GM19468 (cell line): Measurements from ENCODE around the gene CCNYL1.
"Not testable (repeated sequence)": the region's sequence is repeated elsewhere in the genome, so short reads cannot be mapped to it uniquely, and the experiment has no call there.

Experiments
- ATAC-seq: cut with Tn5 transposase; IDR thresholded peaks from one replicate; pipeline ENCODE4 v1.9.1; 2021; ENCODE audit warnings: mild to moderate bottlenecking, moderate library complexity, moderate number of reproducible peaks; ENCODE audit not compliant: unreplicated experiment; ENCODE audit errors: extremely low read depth

Gene CCNYL1

DNA sequence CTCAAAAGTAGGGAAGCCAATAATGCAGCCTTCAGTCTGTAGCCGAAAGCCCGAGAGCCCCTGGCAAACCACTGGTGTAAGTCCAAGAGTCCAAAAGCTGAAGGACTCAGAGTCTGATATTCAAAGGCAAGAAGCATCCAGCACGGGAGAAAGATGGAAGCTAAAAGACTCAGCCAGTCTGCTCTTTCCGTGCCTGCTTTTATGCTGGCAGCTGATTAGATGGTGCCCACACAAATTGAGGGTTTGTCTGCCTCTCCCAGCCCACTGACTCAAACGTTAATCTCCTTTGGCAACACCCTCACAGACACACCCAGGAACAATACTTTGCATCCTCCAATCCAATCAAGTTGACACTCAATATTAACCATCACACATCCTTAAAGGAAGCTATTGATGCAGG lies 14.5 kb upstream of the CCNYL1 start:
- not testable (repeated sequence) for ATAC-seq

- ATAC-seq = no peak
These were observed 14.0 kb upstream of the CCNYL1 start for GRCh38 chr2:207697411-207697810.

- ATAC-seq = no peak
These were observed 13.1 kb upstream of the CCNYL1 start for GRCh38 chr2:207698301-207698700.

DNA sequence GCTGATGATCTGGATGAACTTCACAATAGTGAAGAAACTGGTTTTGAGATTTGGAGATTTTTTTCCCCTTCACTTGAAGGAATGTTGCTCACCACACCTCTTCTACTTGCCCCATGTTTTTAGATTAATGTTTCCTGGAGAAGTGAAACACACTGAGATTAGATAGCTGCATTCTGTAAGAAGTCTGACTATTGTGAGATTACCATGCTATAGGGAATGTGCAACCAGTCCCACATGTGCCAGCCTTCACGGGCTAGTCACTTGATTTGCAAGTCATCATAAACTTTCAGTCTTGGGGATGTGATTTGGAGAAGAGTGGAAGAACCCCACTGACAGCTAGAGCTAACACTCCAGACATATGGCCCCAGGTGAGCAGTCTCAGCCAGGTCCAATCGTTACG lies 7.4 kb upstream of the CCNYL1 start:
- ATAC-seq = no peak

GRCh38 chr2:207704671-207705070 lies 6.8 kb upstream of the CCNYL1 start:
- no peak for ATAC-seq

- no peak for ATAC-seq
These were observed 4.2 kb upstream of the CCNYL1 start for GRCh38 chr2:207706936-207707860.

GRCh38 chr2:207711750-207712530 lies 500 bp downstream of the CCNYL1 start:
- peak; percentile 4 for ATAC-seq

- ATAC-seq = no peak
These were observed 4.6 kb downstream of the CCNYL1 start for GRCh38 chr2:207716056-207716455.

DNA sequence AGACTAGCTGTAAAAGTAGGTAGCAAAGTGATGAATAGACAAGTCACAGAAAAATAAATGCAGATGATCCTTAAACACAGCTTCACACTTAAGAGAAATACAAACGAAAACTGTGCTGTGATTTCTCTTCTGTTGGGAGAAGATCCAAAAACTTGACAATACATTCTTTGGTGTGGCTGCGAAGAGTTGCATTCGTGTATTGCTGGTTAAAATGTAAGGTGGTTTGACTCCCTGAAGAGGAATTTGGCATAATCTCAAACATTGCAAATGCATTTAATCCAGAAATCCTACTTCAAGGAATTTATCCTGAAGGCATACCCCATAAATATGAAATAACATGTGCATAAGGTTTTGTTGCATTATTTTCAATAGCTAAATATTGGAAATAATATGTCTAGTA lies 7.1 kb downstream of the CCNYL1 start:
- ATAC-seq = no peak

GRCh38 chr2:207719008-207719407 lies 7.6 kb downstream of the CCNYL1 start:
- ATAC-seq = no peak

DNA sequence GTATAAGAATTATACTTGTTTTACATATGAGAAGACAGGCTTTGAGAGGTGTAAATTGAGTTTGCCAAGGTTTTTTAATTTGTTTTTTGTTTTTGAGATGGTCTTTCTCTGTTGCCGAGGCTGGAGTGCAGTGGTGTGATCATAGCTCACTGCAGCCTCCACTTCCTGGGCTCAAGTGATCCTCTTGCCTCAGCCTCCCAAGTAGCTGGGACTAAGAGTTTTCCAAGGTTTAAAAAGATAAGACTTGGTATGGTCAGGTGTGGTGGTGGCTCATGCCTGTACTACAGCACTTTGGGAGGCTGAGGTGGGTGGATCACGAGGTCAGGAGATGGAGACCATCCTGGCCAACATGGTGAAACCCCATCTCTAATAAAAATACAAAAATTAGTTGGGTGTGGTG lies 8.2 kb downstream of the CCNYL1 start:
- not testable (repeated sequence) for ATAC-seq

GRCh38 chr2:207720517-207721187 lies 9.2 kb downstream of the CCNYL1 start:
- ATAC-seq = no peak

DNA sequence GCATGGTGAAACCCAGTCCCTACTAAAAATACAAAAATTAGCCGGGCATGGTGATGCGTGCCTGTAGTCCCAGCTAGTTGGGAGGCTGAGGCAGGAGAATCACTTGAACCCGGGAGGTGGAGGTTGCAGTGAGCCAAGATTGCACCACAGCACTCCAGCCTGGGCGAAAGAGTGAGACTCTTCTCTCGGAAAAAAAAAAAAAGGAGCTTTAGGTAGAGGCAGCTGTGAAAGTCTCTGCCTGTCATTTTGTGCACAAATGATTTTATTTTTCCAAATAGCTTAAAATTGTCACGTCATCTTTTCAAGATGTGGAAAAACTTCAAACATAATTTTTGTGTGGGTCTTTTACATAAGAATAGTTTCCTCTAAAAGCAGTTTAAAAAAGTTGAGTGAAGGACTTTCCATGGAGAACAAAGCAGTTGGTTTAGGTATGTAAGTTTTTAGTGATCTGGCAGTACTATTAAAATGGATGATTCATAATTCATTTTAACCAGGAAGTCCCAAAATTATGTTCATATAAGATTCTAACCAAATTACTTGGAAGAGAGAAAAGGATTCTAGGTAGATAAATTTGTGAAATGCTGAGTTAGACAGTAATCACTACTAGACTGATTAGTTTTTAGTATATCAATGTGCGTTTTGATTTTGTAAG lies 11.5 kb downstream of the CCNYL1 start:
- no peak for ATAC-seq

- not testable (repeated sequence) for ATAC-seq
These were observed 12.0 kb downstream of the CCNYL1 start for GRCh38 chr2:207723425-207723787.

DNA sequence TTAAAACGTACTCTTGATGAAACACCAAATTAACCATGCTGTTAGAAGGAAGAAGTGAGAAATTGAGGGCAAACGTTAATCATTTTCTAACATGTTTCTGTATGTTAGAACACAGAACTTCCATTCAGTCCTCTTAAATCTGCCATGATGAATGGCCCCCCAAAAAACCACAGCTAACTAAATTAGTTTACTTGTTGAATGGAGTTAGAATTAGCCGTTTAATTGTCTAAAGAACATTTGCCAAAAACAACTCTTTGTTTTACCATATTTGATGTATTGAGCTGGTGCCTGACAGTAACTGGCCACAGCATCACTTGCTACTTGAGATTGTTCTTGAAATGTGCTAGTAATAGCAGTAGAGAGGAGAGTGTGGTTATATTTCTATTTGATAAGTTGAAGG lies 12.7 kb downstream of the CCNYL1 start:
- peak; percentile 38 for ATAC-seq

DNA sequence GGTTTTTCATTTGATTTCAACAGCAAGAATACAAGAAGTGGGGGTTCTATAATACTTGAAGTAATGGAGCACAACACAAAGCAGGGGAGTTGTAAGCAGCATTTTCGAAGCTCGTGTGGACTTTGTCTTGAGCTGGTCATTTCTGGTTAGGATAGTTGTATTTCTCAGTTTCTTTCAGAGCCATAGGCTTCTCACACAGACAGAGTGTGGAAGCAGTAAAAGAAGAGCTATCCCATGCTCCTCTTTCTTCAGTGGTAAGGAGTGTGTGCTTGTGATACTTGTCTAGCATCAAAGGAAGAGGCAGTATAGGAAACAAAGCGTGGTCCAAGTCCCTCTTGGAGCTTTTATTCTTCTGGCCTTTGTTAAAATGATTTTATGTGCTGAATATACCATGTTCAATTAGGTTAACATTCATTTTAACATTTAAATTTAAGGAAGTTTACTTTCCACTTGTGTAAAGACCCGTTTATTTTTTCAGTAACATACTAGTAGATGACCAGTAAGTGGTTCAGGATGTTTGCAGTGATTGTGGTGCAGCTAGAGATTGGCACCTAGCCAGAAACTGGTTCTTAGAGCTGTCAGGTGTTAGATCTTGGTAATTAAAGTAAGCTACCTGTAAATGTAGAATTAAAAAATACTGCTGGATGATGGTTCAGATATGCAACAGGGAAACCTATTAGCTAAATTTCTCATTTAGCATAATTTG lies 14.6 kb downstream of the CCNYL1 start:
- no peak for ATAC-seq

DNA sequence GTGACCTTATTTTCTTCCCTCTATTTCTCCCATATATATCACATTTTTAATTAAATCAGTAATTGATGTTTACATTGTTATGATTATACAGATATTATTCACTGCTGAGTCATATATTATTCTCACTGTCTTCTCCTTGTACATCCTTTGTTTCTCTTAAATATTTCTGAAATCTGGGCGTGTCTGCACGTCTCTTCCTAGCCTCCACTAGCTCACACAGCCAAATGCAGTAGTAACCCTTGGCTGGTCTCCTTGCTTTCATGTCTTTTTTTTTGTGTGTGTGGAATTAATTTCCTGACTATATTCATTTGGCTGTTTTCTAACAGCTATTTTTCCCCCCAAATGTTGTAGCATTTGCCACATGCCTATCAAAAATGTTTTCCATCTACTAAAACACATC lies 15.8 kb downstream of the CCNYL1 start:
- ATAC-seq = no peak

DNA sequence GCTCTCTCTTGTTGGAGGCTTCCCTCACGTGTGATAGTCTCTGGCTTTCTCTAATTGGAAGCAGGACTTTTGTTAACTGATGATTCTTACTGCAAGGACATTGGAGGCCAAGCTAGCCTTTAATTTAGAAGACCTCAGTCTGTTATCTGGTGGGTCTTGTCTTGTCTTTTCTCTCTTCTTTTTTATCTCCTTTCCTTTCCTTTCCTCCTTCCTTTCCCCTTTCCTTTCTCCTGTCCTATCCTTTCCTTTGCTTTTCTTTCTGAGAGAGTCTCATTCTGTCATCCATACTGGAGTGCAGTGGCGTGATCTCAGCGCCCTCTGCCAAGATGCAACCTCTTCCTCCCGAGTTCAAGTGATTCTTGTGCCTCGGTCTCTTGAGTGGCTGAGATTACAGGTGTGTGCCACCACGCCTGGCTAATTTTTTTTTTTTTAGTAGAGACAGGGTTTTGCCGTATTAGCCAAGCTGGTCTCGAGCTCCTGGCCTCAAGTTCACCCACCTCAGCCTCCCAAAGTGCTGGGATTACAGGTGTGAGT lies 18.1 kb downstream of the CCNYL1 start:
- ATAC-seq = no peak

- ATAC-seq = no peak
These were observed 19.7 kb downstream of the CCNYL1 start for GRCh38 chr2:207731138-207731537.
